Upper lobe of right lung (tissue), 1 donor: ENCODE results near the gene NUFIP2. TPM values are rescaled to one million over a fixed set of nuclear protein-coding genes. Genes with fewer than 3 reads are reported as not detected.
"Not testable (repeated sequence)": the region's sequence is repeated elsewhere in the genome, so short reads cannot be mapped to it uniquely, and the experiment has no call there.

ENCODE experiments used
- ATAC-seq: fragments of 200-7000 bp; cut with Tn5 transposase; one replicate; pipeline ENCODE4 v1.9.1; 2020; ENCODE audit warnings: mild to moderate bottlenecking, moderate library complexity
- DNase-seq: peaks from one replicate; pipeline ENCODE4 v3.0.0-alpha.2; 2020
- H3K27ac ChIP-seq: fragments of 200-600 bp; one replicate; pipeline ENCODE4 v1.8.0; 2022
- H3K27me3 ChIP-seq: fragments of 200-600 bp; one replicate; pipeline ENCODE4 v1.8.0; 2022; ENCODE audit warnings: mild to moderate bottlenecking
- H3K36me3 ChIP-seq: fragments of 200-600 bp; one replicate; pipeline ENCODE4 v1.8.0; 2022
- H3K4me1 ChIP-seq: fragments of 200-600 bp; one replicate; pipeline ENCODE4 v1.8.0; 2022
- H3K4me3 ChIP-seq: fragments of 200-600 bp; one replicate; pipeline ENCODE4 v1.8.0; 2022; ENCODE audit warnings: mild to moderate bottlenecking
- H3K9me3 ChIP-seq: fragments of 200-600 bp; one replicate; pipeline ENCODE4 v1.8.0; 2022
- CTCF ChIP-seq: fragments of 200-600 bp; IDR thresholded peaks from one replicate; pipeline ENCODE4 v1.8.0; 2022; ENCODE audit warnings: antibody characterized with exemption
- intact Hi-C: fragments of 100-400 bp; cut with DNase I; formaldehyde crosslinking; loops from one replicate; pipeline ENCODE4 v1.11.0; 2022
- total RNA-seq: library from RNA; stranded (reverse); fragmentation: NEBNext Ultra II Directional; extraction: Animal tissue kit (Norgen Biotek cat#: 25700); gene quantifications from one replicate; pipeline ENCODE4 v1.2.1, GENCODE V29; 2021
- donor health status: DM: no; HTN: yes; CAD: no; lungs with severe emphysema.

NUFIP2 gene
- total RNA-seq, 1 donor from 2014 or later: 51.5 TPM

- no peak for ATAC-seq
- DNase-seq: no peak
- H3K4me1 ChIP-seq: peaks cover 8% of the 10 kb centered on the region
- no peak for TF ChIP-seq CTCF
- H3K4me3 ChIP-seq: no peak overlapping the region
- H3K27ac ChIP-seq: no peak overlapping the region
- H3K36me3 ChIP-seq: no peaks in the 10 kb centered on the region
- H3K27me3 ChIP-seq: no peaks in the 10 kb centered on the region
- H3K9me3 ChIP-seq: no peaks in the 10 kb centered on the region
- intact Hi-C loops: no loop called here
Observed at GRCh38 chr17:29240477-29240876, 53.5 kb downstream of the NUFIP2 start.

GRCh38 chr17:29238133-29238850 is 55.7 kb downstream of the NUFIP2 start:
- Histone ChIP-seq H3K4me3 (no peak overlapping the region), H3K9me3 (no peaks in the 10 kb centered on the region), H3K27ac (no peak overlapping the region), H3K4me1 (peaks cover 8% of the 10 kb centered on the region), H3K36me3 (no peaks in the 10 kb centered on the region), H3K27me3 (no peaks in the 10 kb centered on the region)
- ATAC-seq (no peak), DNase-seq (no peak)
- intact Hi-C loops: no loop called here
- no peak for TF ChIP-seq CTCF

- Histone ChIP-seq H3K4me1 (peaks cover 8% of the 10 kb centered on the region), H3K9me3 (no peaks in the 10 kb centered on the region), H3K27ac (no peak overlapping the region), H3K36me3 (no peaks in the 10 kb centered on the region), H3K4me3 (no peak overlapping the region), H3K27me3 (no peaks in the 10 kb centered on the region)
- intact Hi-C loops: no loop called here
- TF ChIP-seq CTCF: no peak
- DNase-seq (no peak), ATAC-seq (no peak)
Observed at GRCh38 chr17:29237476-29238132, 56.3 kb downstream of the NUFIP2 start.

GRCh38 chr17:29235904-29236303 is 58.0 kb downstream of the NUFIP2 start:
- Histone ChIP-seq H3K4me3 (no peak overlapping the region), H3K4me1 (peaks cover 4% of the 10 kb centered on the region), H3K27me3 (no peaks in the 10 kb centered on the region), H3K9me3 (no peaks in the 10 kb centered on the region), H3K36me3 (no peaks in the 10 kb centered on the region), H3K27ac (no peak overlapping the region)
- TF ChIP-seq CTCF: no peak
- ATAC-seq: no peak
- DNase-seq: no peak
- intact Hi-C loops: no loop called here

- DNase-seq, H3K4me1 ChIP-seq, intact Hi-C loops, H3K27me3 ChIP-seq, ATAC-seq, H3K9me3 ChIP-seq, H3K36me3 ChIP-seq, H3K4me3 ChIP-seq, H3K27ac ChIP-seq: not testable (repeated sequence)
Observed at GRCh38 chr17:29234972-29235371, 59.0 kb downstream of the NUFIP2 start.

GRCh38 chr17:29233301-29233700 is 60.6 kb downstream of the NUFIP2 start:
- H3K4me1 ChIP-seq: peaks cover 4% of the 10 kb centered on the region
- intact Hi-C loops: no loop called here
- H3K27me3 ChIP-seq: no peaks in the 10 kb centered on the region
- DNase-seq: no peak
- TF ChIP-seq CTCF: no peak
- H3K4me3 ChIP-seq: no peak overlapping the region
- no peaks in the 10 kb centered on the region for H3K9me3 ChIP-seq
- no peak for ATAC-seq
- no peaks in the 10 kb centered on the region for H3K36me3 ChIP-seq
- H3K27ac ChIP-seq: no peak overlapping the region
